ENCODE results near the gene PITPNM1.

The PITPNM1 gene

DNA sequence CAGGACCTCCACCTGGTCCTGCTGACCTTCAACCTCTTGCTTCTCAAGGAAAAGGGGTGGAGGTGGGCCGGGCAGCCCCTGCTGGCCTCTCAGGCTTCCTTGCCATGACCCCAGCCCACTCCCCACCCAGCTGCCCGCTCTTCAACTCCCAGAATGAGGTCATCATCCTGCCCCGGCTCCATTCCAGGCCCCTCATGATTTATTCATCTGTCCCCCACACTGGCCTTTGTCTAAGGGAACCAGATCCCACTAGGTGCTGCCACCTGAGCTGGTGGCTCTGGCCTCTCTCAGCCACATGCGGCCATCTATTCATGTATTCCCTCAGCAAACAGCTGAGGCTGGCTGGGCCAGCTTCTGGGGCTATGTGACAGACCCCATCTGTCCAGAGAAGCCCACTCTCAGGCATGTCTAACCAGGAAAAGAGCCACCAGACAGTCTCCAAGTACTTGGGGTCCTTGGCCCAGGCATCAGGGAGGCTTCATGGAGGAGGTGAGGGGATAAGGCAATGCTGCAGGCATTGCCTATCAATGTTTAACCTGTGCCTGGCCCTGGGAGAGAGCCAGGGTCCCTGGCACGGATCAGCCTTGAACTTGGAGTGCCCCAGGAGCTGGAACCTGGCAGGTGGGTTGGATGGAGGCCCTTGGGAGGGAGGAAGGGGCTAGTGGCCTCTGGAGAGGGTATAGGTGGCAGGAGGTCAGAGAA lies 20.3 kb upstream of the PITPNM1 start:
- in situ Hi-C loops (cut with HindIII; ENCODE audit: low sequenced_read_pairs) = no loop called here
- TF ChIP-seq, protein P1, sequence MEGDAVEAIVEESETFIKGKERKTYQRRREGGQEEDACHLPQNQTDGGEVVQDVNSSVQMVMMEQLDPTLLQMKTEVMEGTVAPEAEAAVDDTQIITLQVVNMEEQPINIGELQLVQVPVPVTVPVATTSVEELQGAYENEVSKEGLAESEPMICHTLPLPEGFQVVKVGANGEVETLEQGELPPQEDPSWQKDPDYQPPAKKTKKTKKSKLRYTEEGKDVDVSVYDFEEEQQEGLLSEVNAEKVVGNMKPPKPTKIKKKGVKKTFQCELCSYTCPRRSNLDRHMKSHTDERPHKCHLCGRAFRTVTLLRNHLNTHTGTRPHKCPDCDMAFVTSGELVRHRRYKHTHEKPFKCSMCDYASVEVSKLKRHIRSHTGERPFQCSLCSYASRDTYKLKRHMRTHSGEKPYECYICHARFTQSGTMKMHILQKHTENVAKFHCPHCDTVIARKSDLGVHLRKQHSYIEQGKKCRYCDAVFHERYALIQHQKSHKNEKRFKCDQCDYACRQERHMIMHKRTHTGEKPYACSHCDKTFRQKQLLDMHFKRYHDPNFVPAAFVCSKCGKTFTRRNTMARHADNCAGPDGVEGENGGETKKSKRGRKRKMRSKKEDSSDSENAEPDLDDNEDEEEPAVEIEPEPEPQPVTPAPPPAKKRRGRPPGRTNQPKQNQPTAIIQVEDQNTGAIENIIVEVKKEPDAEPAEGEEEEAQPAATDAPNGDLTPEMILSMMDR (IDR thresholded peaks at IDR 0.05; ENCODE audit: low read depth, low read length) = no peak
- DNase-seq (ENCODE audit: low read depth, low spot score) = no peak
- H3K4me3 ChIP-seq (ENCODE audit: low read depth, low read length) = no peak overlapping the region

DNA sequence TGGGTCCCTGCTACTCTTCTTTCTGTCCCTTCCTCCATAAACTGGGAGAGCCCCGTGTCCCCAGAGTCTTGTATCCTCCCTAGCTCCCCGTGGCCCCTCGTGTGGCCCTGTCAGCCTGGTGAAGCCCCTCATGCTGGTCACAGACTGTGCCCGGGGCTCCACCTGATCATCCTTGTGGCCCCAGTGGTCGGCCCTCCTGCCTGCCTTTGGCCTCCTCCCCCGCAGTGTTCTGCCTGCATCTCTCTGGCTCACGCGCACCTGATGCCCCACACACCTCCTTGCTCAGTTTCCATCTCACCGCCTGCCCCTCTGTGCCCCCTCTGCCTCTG lies 19.3 kb upstream of the PITPNM1 start:
- in situ Hi-C loops (cut with HindIII; ENCODE audit: low sequenced_read_pairs) = no loop called here
- no peak overlapping the region for H3K4me3 ChIP-seq (ENCODE audit: low read depth, low read length)
- TF ChIP-seq, protein P1 (IDR thresholded peaks at IDR 0.05; ENCODE audit: low read depth, low read length) = no peak

DNA sequence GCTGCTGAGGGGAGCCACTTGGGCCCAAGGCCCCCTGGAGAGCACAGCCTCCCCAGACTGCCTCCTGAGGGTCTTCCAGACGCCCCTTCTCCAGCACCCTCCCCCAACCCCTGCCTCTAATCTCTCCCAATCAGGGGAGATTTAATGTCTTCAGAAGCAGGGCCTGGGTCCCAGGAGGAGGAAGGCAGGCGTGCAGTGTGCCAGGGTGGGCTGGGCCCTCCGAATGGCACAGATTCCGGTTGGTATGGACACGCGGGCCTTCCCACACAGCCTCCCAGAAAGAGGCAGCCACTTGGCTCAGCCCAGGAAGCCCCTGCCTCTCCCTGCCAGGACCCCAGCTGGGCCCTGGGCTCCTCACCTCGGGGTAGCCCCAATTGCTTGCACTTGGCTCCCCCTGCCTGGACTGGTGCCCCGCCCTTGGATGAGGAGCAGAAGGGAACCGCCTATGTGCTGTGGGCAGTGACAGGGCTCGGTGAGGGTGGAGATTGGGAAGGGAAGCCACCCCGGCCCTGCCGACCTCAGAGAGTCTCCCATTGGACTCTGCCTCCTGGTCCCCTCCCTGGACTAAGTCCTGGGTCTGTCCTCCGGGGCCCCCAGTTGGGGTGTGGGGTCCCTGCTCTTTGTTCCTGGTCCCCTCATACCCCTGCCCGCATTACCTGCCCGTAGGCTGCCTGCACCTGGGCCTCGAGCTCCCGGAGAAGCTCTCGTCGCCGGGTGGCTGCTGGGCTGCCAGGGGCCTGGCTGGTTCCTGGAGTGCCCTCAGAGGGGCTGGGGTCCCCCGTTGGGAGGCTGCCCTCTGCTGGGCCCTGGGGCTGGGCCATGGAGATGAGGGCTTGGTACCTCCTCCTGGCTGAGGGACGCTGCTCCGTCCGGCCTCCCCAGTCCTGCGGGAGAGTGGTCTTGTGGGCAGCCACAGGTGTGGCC lies 18.7 kb upstream of the PITPNM1 start:
- TF ChIP-seq, protein P1 (IDR thresholded peaks at IDR 0.05; ENCODE audit: low read depth, low read length) = no peak
- in situ Hi-C loops (cut with HindIII; ENCODE audit: low sequenced_read_pairs) = no loop called here
- no peak overlapping the region for H3K4me3 ChIP-seq (ENCODE audit: low read depth, low read length)
- no peak for DNase-seq (ENCODE audit: low read depth, low spot score)

More for the DNA sequence above, 19.3 kb upstream of the PITPNM1 start:
- no peak for DNase-seq (ENCODE audit: low read depth, low spot score)

DNA sequence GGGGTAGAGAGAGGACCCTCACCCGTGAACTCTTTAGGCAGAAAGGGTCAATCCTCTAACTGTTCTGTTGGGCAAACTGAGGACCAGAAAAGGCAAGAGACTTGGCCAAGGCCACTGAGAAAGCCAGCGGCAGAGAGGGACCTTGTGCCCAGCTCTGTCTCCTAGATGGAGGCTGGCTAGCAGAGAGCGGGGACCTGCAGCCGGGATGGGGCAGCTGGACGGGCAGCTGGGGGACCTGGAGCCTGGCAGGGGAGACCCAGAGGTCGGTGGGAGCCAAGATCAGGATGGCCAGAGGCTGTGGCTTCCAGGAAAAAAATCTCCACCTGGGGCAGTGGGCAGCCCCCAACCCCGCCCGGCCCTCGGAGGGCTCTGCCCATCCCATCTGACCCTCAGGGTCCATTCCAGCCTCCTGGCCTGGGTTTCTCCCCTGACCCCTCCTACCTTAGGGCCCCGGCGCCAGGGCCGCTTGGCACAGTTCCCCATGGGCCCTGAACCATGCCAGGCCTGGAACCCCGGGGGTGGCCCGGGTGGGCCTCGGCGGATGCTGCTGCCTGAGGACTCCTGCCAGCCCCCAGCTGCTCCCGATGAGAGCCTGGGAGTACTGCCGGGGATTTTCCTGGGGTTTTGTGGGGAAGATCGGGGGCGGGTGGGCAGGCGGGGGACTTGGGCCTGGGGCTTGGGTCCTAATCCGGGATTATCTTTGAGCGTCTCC lies 17.8 kb upstream of the PITPNM1 start, which contains the start of gene CABP2:
CABP2 (minus strand) TSS at position 603 of the 712 bp plus-strand sequence; CDS start at position 483, 120 bp downstream.
- TF ChIP-seq, protein P1 (IDR thresholded peaks at IDR 0.05; ENCODE audit: low read depth, low read length) = no peak
- no peak for DNase-seq (ENCODE audit: low read depth, low spot score)
- in situ Hi-C loops (cut with HindIII; ENCODE audit: low sequenced_read_pairs) = no loop called here
- H3K4me3 ChIP-seq (ENCODE audit: low read depth, low read length) = no peak within 1 kb of the TSS

DNA sequence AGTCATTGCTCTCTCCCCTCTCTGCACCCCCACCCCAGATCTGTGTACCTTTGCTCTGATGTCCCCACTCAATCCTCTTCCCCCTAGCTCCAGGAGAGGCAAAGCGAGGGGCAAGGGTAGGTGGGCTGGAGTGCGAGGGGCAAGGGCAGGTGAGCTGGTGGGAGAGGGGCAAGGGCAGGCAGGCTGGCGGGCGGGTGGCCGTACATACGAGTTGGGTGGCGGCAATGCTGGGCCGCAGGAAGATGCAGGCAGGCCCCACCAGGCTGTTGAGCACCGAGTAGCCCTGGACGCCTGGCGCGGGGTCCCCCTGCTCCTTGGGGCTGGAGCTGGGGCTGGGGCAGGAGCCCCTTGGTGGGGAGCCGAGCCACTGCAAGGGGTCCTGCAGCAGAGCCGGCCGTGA lies 17.2 kb upstream of the PITPNM1 start:
- TF ChIP-seq, protein P1 (IDR thresholded peaks at IDR 0.05; ENCODE audit: low read depth, low read length) = no peak
- no peak for DNase-seq (ENCODE audit: low read depth, low spot score)
- H3K4me3 ChIP-seq (ENCODE audit: low read depth, low read length) = no peak overlapping the region
- in situ Hi-C loops (cut with HindIII; ENCODE audit: low sequenced_read_pairs) = no loop called here

DNA sequence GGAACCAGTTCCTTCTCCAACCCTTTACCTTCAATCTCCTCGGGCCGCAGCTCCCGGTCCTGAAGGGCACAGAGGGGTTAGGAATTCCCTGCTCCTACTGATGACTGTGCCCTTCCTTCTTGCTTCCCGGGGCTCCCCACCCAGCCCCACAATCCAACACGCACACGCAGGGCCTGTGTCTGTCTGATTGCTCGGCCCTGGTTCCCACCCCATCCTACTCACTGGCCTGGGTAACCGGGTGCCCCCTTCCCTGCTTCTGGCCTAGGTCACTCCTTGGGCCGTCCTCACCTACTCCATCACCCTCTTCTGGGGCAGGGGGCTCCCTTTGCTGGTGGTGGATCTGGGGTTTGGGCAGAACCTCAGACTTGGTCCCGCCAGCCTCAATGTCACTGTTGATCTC lies 16.8 kb upstream of the PITPNM1 start:
- in situ Hi-C loops (cut with HindIII; ENCODE audit: low sequenced_read_pairs) = no loop called here
- no peak overlapping the region for H3K4me3 ChIP-seq (ENCODE audit: low read depth, low read length)
- no peak for DNase-seq (ENCODE audit: low read depth, low spot score)
- TF ChIP-seq, protein P1 (IDR thresholded peaks at IDR 0.05; ENCODE audit: low read depth, low read length) = no peak
